ENCODE data around the gene CCDC15. TPM values are rescaled to one million over a fixed set of nuclear protein-coding genes. Genes with fewer than 3 reads are reported as not detected.
A peak's percentile ranks its signal among the peaks of the same experiment; 100 is the strongest.

The CCDC15 gene
- total RNA-seq, 1 experiment from 2014 or later, result 11.5 TPM

DNA sequence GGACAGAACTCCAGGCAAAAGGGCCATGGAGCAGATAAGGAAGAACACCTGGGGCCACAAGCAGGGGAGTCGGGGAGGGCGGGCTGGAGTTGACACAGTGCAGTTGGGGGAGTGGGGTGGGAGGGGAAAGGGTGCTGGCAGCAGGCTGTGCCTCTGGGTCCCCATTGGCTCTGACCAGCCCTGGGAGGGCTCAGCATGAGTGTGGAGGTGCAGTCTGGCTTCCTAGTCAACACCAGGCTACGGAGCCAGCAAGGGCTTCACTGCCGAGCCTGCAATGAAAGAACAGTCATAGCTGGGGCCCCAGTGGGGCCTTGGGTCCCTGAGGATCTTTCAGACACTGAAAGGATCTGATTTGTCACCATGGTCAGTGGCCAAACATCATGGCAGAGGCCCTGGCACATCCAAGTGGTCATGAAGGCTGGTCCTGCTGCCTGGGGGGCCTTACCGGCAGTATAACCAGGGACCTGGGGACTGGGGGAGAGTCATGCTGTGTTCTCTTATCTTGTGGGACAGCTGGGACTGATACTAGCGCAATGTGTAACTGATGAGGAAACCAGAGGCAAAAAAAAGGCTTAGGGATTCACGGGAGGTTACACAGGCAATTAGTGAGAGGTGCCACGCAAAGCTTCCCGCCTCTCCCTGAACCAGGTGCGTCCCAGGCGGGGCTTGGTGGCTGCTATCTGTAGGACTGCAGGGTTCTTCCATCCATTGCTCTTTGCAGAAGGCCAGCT is 120.7 kb downstream of the CCDC15 start:
- H3K27ac ChIP-seq, result no peak overlapping the region
- no peaks in the 10 kb centered on the region for H3K36me3 ChIP-seq
- peaks cover 18% of the 10 kb centered on the region for H3K4me1 ChIP-seq
- H3K9me3 ChIP-seq (replicated peaks), result no peaks in the 10 kb centered on the region
- H3K27me3 ChIP-seq, result no peaks in the 10 kb centered on the region
- no peak for DNase-seq
- H3K4me3 ChIP-seq, result no peak overlapping the region

DNA sequence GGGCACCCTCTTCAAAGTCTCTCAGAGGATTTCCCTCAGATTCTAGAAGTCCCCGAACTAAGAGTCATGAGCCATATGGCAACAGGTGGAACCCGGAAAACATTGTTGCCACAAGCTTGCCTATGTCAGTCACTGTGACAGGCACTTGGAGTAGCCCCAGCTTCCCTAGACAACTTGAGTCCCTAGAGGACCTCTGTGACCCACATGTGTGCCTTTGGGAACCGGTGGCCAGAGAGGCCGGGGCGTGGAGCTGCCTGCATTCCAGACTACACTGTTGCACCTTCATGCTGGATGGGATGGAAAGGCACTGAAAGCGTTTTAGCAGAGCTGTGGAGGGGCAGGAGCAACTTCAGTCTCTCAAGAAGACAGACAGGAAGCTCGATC is 121.2 kb downstream of the CCDC15 start:
- Histone ChIP-seq H3K27me3 (no peaks in the 10 kb centered on the region), H3K4me1 (peaks cover 13% of the 10 kb centered on the region), H3K27ac (no peak overlapping the region), H3K36me3 (no peaks in the 10 kb centered on the region), H3K9me3 (replicated peaks) (no peaks in the 10 kb centered on the region), H3K4me3 (no peak overlapping the region)
- no peak for DNase-seq

DNA sequence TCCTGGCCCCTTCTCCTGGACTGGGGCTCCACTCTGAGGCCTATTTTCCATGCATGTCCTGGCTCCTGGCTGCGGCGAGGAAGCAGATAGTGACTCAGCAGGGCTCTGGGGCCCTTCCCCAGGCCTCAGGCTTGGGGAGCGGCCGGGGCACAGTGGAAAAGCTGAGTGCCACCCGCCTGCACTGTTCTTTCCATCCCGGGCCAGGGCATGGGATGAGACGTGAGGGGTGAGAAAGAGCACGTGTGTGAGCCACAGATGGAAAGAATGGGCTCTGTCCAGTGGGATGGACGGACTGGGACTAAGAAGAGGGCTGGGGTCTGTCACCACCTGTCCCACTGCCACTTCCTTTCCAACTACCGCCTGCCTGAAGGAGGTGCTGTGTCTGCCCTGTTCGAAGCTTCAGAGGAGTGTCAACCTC is 121.9 kb downstream of the CCDC15 start:
- no peaks in the 10 kb centered on the region for H3K27me3 ChIP-seq
- peaks cover 6% of the 10 kb centered on the region for H3K4me1 ChIP-seq
- H3K27ac ChIP-seq, result no peak overlapping the region
- no peak overlapping the region for H3K4me3 ChIP-seq
- H3K36me3 ChIP-seq, result no peaks in the 10 kb centered on the region
- no peaks in the 10 kb centered on the region for H3K9me3 ChIP-seq (replicated peaks)
- DNase-seq, result no peak

DNA sequence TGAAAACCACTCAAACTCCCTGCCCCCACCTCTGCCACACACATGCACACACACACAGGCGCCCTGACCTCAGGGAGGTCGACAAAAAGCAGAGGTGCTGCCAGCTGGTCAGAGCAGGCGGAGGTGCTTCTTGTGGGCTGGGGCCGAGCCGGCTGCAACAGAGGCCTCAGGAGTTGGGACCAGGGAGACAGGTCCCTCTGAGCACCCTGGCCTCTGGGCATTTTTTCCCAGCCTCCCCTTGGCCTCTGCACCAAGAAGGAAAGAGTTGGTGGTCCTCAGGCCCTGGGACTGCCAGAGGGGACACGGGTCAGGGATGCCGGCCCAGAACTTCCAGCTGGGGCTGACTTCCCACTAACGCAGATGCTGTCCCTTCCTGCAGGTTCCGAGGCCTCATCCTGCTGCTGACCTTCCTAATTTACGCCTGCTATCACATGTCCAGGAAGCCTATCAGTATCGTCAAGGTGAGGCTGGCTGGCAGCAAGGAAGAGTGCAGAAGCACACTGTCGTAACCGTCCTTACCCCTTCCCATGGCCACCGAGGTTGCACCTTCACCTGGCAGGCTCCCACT is 122.5 kb downstream of the CCDC15 start:
- DNase-seq, result no peak
- H3K27me3 ChIP-seq, result no peaks in the 10 kb centered on the region
- H3K27ac ChIP-seq, result no peak overlapping the region

DNA sequence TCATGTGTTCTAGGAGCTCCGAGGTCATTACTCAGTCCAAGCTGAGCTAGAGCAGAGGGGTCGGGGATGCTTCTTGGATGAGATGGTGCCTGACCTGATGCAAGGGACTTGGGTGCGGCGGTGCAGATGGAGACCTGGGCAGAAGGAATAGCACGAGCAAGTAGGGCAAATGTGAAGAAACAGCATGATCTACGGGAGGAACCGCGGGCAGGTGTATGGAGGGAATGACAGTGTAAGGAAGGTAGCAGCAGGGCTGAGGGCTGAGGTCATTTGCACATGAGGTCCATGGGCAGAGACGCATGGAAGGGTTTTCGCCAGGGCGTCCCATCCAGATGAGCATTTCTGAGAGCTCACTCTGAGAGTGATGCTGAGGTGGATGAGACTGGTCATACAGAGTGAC is 124.0 kb downstream of the CCDC15 start:
- H3K36me3 ChIP-seq, result no peaks in the 10 kb centered on the region
- no peak for DNase-seq
- H3K4me3 ChIP-seq, result no peak overlapping the region
- H3K9me3 ChIP-seq (replicated peaks), result no peaks in the 10 kb centered on the region
- peaks cover 6% of the 10 kb centered on the region for H3K4me1 ChIP-seq
- H3K27ac ChIP-seq, result no peak overlapping the region
- no peaks in the 10 kb centered on the region for H3K27me3 ChIP-seq

More for the DNA sequence above, 122.5 kb downstream of the CCDC15 start:
- Histone ChIP-seq H3K36me3 (no peaks in the 10 kb centered on the region), H3K4me3 (no peak overlapping the region), H3K4me1 (peaks cover under 1% of the 10 kb centered on the region; the same call in 1 of the 2 replicates), H3K9me3 (replicated peaks) (no peaks in the 10 kb centered on the region)

DNA sequence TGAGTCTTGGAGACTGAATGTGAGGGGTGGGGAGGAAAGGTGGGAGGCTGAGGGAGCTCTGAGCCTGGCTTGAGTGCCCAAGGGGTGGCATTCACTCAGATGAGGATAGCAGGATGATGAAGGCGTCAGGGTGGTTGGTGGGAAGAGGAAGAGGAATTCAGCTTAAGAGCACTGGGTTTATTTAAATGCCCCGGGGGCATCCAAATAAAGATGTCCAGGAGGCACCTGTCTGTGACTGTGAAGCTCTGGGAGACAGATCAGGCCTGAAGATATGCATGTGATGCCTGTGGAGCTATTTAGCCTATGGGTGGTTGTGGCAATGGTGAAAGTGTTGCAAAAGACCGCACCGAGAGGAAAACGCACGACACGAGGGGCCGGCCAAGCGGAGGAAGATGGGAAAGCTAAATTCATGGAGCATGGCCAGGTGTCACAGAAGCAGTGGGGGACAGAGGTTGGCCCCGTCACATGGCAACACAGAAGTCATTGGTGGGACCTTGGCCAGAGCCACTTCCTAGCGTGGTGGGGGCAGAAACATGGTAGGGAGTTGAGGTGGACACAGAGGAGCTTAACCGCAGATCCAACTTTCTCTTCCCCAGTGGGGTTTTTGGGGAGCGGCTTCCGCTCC is 124.6 kb downstream of the CCDC15 start:
- DNase-seq, result no peak
- H3K27ac ChIP-seq, result no peak overlapping the region
- no peak overlapping the region for H3K4me3 ChIP-seq
- H3K27me3 ChIP-seq, result no peaks in the 10 kb centered on the region
- H3K36me3 ChIP-seq, result no peaks in the 10 kb centered on the region
- no peaks in the 10 kb centered on the region for H3K9me3 ChIP-seq (replicated peaks)
- H3K4me1 ChIP-seq, result peaks cover 12% of the 10 kb centered on the region

DNA sequence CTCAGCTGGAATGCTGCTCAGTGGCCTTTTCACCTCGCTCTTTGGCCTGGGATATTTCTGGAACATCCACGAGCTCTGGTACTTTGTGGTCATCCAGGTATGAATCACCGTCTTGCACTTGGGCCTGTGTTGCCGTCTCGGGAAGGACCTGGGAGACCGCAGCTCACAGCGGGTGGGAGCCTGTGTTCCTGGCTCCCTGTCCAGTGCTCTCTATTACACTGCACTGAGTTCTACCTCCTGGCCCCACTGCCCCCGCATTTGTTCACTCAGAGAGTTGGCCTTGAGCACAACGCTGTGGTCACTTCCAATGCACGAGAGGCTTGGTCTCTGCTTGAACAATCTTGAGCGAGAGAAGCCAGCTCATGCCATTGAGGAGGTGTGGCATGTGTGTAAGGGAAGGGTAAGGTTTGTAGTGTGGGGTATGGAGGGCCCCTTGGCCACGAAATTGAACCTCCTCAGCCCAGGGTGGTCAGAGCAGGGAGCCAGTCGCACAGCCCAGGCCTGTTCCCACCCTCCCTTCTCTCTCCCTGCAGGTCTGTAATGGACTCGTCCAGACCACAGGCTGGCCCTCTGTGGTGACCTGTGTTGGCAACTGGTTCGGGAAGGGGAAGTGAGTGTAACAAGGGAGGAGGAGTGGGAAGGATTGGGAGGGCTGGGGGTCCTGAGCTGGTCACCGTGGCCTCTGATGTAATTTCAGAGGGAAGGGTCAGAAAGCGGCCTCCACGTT is 125.3 kb downstream of the CCDC15 start:
- H3K4me3 ChIP-seq, result no peak overlapping the region
- no peak for DNase-seq

DNA sequence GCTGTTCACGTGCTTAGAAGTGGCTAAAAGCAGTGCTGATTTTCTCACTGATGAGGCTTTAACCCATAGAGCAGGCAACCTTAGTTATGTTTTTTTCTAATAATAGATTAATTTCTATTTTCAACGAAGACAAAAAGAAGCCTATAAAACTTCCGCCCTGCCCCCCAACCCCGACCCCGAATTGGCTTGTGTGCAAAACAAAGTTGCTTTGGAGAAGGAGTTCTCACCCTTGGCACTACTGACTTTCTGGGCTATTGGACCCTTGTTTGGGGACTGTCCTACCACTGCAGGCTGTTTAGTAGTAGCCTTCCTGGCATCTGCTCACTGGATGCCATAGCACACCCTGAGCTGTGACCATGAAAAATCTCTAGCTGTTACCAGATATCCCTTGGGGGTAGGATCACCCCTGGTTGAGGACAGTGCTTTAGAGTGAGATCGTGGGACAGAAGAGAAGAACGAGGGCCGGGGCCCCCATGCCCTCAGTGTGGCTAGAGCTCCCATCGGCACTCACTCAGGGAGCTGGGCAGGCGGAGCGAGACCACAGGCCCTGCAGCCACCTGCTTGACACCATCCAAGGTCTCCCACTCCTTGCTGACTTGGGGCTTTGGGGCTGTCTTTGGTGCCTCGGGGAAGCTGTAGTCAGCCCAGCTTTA is 126.0 kb downstream of the CCDC15 start:
- Histone ChIP-seq H3K27ac (no peak overlapping the region), H3K36me3 (no peaks in the 10 kb centered on the region)

More for the DNA sequence above, 125.3 kb downstream of the CCDC15 start:
- H3K36me3 ChIP-seq, result no peaks in the 10 kb centered on the region
- no peak overlapping the region for H3K27ac ChIP-seq
- H3K4me1 ChIP-seq, result peaks cover 12% of the 10 kb centered on the region
- H3K9me3 ChIP-seq (replicated peaks), result no peaks in the 10 kb centered on the region
- no peaks in the 10 kb centered on the region for H3K27me3 ChIP-seq

DNA sequence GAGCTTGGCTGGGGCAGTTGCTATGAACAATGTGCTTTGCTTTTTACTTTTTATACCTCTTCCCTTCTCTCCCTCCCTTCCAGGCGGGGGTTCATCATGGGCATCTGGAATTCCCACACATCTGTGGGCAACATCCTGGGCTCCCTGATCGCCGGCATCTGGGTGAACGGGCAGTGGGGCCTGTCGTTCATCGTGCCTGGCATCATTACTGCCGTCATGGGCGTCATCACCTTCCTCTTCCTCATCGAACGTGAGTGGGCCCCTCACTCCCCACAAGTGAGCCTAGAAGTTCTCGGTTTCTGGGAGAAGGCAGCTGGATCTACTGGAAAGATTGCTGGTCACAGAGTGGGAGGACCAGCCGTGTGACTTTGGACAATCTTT is 126.5 kb downstream of the CCDC15 start:
- Histone ChIP-seq H3K27me3 (no peaks in the 10 kb centered on the region), H3K36me3 (no peaks in the 10 kb centered on the region), H3K4me3 (no peak overlapping the region), H3K27ac (no peak overlapping the region), H3K9me3 (replicated peaks) (no peaks in the 10 kb centered on the region), H3K4me1 (peaks cover 12% of the 10 kb centered on the region)
- no peak for DNase-seq

More for the DNA sequence above, 126.0 kb downstream of the CCDC15 start:
- Histone ChIP-seq H3K4me3 (no peak overlapping the region), H3K27me3 (no peaks in the 10 kb centered on the region), H3K4me1 (peaks cover 12% of the 10 kb centered on the region), H3K9me3 (replicated peaks) (no peaks in the 10 kb centered on the region)
- DNase-seq, result peak in 1 of 2 experiments; percentile 47

DNA sequence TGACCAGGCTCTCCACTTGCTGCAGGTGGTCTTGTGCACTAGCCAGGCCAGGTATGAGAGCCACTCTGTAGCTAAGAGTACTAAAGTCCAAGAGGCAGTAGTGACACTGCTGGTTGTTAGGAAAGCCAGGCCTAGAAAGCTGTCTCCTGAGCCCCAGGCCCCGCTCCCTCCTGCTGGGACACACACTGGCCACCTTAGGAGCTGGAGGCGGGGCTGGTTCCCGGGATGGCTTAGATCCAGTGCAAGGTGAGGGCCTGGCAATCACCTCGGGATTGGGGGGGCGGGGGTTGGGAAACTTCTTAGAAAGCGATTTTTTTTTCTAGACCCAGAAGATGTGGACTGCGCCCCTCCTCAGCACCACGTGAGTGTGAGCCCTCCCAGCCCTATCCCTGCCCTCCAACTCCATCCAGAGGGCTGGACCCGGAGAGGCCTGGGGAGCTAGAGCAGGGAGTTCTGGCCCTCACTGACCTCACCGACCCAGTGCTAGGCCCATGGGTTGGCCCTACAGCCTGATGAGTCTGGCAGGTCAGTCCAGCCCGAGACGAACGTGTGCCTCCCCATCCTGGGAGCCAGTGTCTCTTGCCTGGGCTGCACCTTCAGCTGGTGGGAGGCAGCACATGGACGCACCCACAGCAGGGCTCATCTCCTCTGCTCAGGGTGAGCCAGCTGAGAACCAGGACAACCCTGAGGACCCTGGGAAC is 127.2 kb downstream of the CCDC15 start:
- Histone ChIP-seq H3K27me3 (no peaks in the 10 kb centered on the region), H3K27ac (no peak overlapping the region), H3K9me3 (replicated peaks) (no peaks in the 10 kb centered on the region), H3K4me1 (peaks cover 12% of the 10 kb centered on the region), H3K36me3 (no peaks in the 10 kb centered on the region), H3K4me3 (no peak overlapping the region)
- DNase-seq, result no peak

DNA sequence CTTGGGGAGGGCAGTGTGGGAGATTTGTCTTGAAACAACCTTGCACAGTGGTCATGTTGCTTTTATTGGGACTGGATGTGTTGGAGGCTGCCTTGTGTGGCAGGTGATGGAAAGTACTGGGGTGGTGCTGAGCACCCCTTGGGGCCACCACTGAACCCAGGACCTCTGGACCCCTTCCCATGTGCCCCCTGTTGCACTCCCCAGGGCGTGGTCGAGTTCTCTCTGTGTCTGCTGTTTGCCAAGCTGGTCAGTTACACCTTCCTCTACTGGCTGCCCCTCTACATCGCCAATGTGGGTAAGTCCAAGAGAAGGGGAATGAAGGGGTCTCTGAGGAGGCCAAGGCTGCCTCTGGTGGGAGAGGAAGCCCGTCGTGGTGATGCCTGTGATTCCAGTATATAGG is 128.0 kb downstream of the CCDC15 start:
- Histone ChIP-seq H3K9me3 (replicated peaks) (no peaks in the 10 kb centered on the region), H3K4me3 (no peak overlapping the region), H3K36me3 (no peaks in the 10 kb centered on the region), H3K27ac (no peak overlapping the region), H3K4me1 (peaks cover 12% of the 10 kb centered on the region), H3K27me3 (no peaks in the 10 kb centered on the region)
- DNase-seq, result no peak

DNA sequence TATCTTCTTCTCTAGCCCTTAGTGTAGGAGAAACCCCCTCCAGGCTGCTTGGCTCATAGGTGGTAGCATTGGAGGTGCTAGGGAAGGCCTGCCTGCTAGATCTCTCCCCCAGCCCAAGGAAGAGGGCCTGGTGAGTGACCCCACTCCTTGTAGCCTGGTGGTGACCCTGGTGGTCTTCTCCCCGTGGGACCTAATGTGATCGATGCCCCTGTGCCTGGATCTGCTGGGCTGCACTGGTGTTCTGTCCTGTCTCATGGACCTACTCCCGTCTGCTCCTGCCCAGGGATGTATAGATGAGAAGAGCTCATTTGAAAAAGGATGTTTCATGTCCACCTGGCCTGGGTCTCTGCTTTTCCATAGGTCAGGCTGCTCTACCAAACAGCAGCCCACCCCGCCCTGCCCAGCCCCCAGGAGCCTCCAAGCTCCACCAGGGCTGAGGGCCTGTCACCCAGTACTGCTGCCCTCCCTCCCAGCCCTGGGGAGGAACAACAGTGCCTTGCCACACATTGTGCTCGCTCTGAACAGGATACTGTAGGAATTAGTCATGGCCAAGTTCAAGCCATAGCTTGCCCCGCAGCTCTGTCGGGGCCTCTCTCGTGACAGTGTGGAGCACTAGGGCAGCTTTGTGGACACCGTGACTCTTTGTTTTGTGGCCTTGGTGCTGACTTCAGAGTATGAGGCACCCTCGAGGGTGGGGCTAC is 128.8 kb downstream of the CCDC15 start:
- peaks cover 12% of the 10 kb centered on the region for H3K4me1 ChIP-seq
- H3K27me3 ChIP-seq, result no peaks in the 10 kb centered on the region
- H3K9me3 ChIP-seq (replicated peaks), result no peaks in the 10 kb centered on the region
- no peak overlapping the region for H3K4me3 ChIP-seq
- no peaks in the 10 kb centered on the region for H3K36me3 ChIP-seq
- peak overlapping the region; percentile 79 for H3K27ac ChIP-seq
- peak; percentile 56 to 71 for DNase-seq

DNA sequence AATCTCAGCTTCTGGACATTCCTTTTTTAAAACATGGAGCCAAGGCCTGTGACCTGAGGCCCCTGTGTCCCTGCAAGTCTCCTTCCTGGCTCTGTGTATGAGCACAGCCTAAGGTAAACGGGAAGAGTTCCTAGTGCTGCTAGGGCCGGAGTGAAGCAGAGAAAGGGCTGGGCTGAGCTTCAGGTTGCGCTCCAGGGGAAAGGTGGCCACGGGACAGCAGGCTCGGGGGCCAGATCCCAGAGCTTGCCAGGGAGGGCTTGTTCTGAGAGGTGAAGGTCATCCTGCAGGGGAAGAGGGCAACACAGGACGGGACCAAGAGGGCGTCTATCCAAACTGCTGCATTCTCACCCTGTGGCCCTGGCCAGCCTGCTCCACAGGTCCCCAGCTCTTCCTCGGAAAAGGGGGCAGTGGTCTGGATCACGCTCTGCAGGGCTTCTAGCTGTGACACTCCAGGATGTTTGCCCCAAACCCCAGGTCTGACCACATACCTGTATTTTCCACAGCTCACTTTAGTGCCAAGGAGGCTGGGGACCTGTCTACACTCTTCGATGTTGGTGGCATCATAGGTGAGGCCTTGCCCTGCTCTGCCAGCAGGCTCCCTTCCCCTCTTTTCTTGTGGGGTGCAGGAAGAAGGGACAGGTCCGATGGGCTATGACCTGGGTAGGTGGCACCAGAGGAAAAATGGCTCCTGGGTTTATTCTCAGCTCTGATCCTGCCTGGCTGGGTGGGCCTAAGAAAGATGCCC is 129.5 kb downstream of the CCDC15 start:
- peak overlapping the region; percentile 79 for H3K27ac ChIP-seq
- no peak for DNase-seq
- no peak overlapping the region for H3K4me3 ChIP-seq
- H3K4me1 ChIP-seq, result peaks cover 12% of the 10 kb centered on the region
- no peaks in the 10 kb centered on the region for H3K27me3 ChIP-seq
- H3K36me3 ChIP-seq, result no peaks in the 10 kb centered on the region
- no peaks in the 10 kb centered on the region for H3K9me3 ChIP-seq (replicated peaks)

Measured in SJCRH30 (cell line).